OCI-LY1 (cell line): Measurements from ENCODE around the gene NOX3.

Experiments used
- H2AFZ ChIP-seq: fragments of 200-600 bp; sonication (generic), shearing (Covaris generic); 2 replicates; pipeline ENCODE4 v1.6.0; 2014; ENCODE audit warnings: antibody characterized with exemption, mild to moderate bottlenecking, low read length
- H3F3A ChIP-seq: fragments of 200-600 bp; sonication (generic), shearing (Covaris generic); 2 replicates; pipeline ENCODE4 v1.6.0; 2014; ENCODE audit warnings: mild to moderate bottlenecking, antibody characterized with exemption, low read length, moderate library complexity; ENCODE audit not compliant: insufficient read depth
- H3K27ac ChIP-seq: fragments of 200-600 bp; sonication (generic); 2 replicates; pipeline ENCODE4 v1.5.1; 2014; ENCODE audit warnings: low read length, mixed run types, mild to moderate bottlenecking, low read depth; ENCODE audit not compliant: poor library complexity, severe bottlenecking
- H3K27me3 ChIP-seq: fragments of 200-600 bp; sonication (generic); 2 replicates; pipeline ENCODE4 v1.6.0; 2014; ENCODE audit warnings: antibody characterized with exemption, mild to moderate bottlenecking, low read length, moderate library complexity; ENCODE audit not compliant: insufficient read depth
- H3K36me3 ChIP-seq: fragments of 200-600 bp; sonication (generic); 2 replicates; pipeline ENCODE4 v1.6.1; 2014; ENCODE audit warnings: mild to moderate bottlenecking, antibody characterized with exemption, low read length, moderate library complexity, mixed read lengths; ENCODE audit not compliant: insufficient read depth
- H3K4me1 ChIP-seq: fragments of 200-600 bp; sonication (generic); 2 replicates; pipeline ENCODE4 v1.5.1; 2014; ENCODE audit warnings: mild to moderate bottlenecking, low read length, moderate library complexity; ENCODE audit not compliant: insufficient read depth, severe bottlenecking
- H3K4me2 ChIP-seq: fragments of 200-600 bp; sonication (generic), shearing (Covaris generic); 2 replicates; pipeline ENCODE4 v1.6.1; 2014; ENCODE audit warnings: low read length
- H3K4me3 ChIP-seq: fragments of 200-600 bp; sonication (generic); 2 replicates; pipeline ENCODE4 v1.5.1; 2014; ENCODE audit warnings: low read length, low read depth, mild to moderate bottlenecking, mixed read lengths; ENCODE audit not compliant: poor library complexity, severe bottlenecking
- H3K79me2 ChIP-seq: fragments of 200-600 bp; shearing (Covaris generic); 2 replicates; pipeline ENCODE4 v1.6.1; 2016; ENCODE audit warnings: mixed run types, low read length, mixed read lengths; ENCODE audit not compliant: insufficient read depth
- H3K9ac ChIP-seq: fragments of 200-600 bp; sonication (generic), shearing (Covaris generic); 2 replicates; pipeline ENCODE4 v1.6.1; 2014; ENCODE audit warnings: mild to moderate bottlenecking, low read length, mixed read lengths
- H3K9me2 ChIP-seq: fragments of 200-600 bp; sonication (generic), shearing (Covaris generic); 2 replicates; pipeline ENCODE4 v1.6.1; 2014; ENCODE audit warnings: low read depth, mild to moderate bottlenecking, low read length, mixed read lengths
- H3K9me3 ChIP-seq: fragments of 200-600 bp; shearing (Covaris generic); 2 replicates; pipeline ENCODE4 v1.6.1; 2014; ENCODE audit warnings: low read length, mixed read lengths
- H4K20me1 ChIP-seq: fragments of 200-600 bp; sonication (generic), shearing (Covaris generic); 2 replicates; pipeline ENCODE4 v1.6.0; 2016; ENCODE audit warnings: mild to moderate bottlenecking, low read length; ENCODE audit not compliant: insufficient read depth
- EZH2 ChIP-seq: fragments of 200-600 bp; sonication (generic), shearing (Covaris generic); IDR thresholded peaks from 2 replicates; pipeline ENCODE4 v1.8.0; 2017; ENCODE audit warnings: borderline replicate concordance, mixed run types, mild to moderate bottlenecking, antibody characterized with exemption, low read length, moderate library complexity, mixed read lengths
- TF ChIP-seq, protein P1 (sequence below): fragments of 200-600 bp; sonication (generic), shearing (Covaris generic); IDR thresholded peaks from 2 replicates; pipeline ENCODE4 v1.5.1; 2017; ENCODE audit warnings: mild to moderate bottlenecking, antibody characterized with exemption, low read length, moderate library complexity, mixed read lengths

The NOX3 gene

DNA sequence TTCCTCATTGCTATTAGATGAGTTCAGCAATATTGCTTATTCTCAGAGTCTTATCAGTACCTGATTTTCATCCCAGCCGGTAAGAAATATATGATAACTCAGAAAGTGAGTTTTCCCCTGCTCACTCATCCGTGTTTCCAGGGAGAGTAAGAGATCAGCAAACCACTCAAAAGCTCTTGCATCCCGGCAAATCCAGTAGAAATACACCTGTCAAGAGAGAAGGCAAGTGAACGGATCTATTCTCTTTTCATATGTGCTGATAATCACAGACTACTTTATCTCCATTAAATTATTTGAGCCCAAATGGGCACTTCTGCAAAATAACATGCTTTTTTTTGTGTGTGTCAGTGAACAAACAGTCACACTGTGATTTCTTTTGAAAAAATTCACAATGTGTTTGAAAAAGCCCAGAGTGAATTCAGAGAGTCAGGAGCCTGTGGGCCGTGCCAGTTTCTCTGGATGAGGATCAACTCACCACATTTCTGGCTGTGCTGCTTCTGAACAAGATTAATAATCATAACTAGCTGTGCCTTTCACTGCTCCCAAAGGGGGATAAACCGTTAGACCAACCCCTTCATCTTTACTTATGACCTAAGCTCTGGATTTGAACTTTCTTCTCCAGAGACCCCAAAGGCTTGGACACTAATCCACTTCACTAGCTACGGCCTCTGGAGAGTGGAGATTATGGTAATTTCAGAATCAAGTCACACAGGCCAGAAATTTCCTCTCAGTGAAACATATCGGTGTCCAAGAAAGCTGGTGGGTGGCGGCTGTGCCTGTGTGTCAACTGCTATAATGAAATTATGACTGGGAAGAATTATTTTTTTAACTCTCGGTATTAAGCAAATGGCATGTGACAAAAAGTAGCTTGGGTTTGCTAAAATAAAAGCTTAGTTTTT, 44.2 kb downstream of the NOX3 start:
- no peaks in the 10 kb centered on the region for H4K20me1 ChIP-seq
- no peak overlapping the region for H3K27ac ChIP-seq
- H3K9ac ChIP-seq, result no peak overlapping the region
- no peaks in the 10 kb centered on the region for H3F3A ChIP-seq
- H3K4me1 ChIP-seq, result peaks cover 28% of the 10 kb centered on the region
- no peak overlapping the region for H3K4me2 ChIP-seq
- H3K27me3 ChIP-seq, result no peaks in the 10 kb centered on the region
- no peak overlapping the region for H2AFZ ChIP-seq
- H3K79me2 ChIP-seq, result no peaks in the 10 kb centered on the region
- TF ChIP-seq, protein P1, sequence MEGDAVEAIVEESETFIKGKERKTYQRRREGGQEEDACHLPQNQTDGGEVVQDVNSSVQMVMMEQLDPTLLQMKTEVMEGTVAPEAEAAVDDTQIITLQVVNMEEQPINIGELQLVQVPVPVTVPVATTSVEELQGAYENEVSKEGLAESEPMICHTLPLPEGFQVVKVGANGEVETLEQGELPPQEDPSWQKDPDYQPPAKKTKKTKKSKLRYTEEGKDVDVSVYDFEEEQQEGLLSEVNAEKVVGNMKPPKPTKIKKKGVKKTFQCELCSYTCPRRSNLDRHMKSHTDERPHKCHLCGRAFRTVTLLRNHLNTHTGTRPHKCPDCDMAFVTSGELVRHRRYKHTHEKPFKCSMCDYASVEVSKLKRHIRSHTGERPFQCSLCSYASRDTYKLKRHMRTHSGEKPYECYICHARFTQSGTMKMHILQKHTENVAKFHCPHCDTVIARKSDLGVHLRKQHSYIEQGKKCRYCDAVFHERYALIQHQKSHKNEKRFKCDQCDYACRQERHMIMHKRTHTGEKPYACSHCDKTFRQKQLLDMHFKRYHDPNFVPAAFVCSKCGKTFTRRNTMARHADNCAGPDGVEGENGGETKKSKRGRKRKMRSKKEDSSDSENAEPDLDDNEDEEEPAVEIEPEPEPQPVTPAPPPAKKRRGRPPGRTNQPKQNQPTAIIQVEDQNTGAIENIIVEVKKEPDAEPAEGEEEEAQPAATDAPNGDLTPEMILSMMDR, result no peak
- no peak for TF ChIP-seq EZH2
- no peak overlapping the region for H3K4me3 ChIP-seq
- H3K36me3 ChIP-seq, result no peaks in the 10 kb centered on the region
- H3K9me3 ChIP-seq, result no peaks in the 10 kb centered on the region
- H3K9me2 ChIP-seq, result no peaks in the 10 kb centered on the region

DNA sequence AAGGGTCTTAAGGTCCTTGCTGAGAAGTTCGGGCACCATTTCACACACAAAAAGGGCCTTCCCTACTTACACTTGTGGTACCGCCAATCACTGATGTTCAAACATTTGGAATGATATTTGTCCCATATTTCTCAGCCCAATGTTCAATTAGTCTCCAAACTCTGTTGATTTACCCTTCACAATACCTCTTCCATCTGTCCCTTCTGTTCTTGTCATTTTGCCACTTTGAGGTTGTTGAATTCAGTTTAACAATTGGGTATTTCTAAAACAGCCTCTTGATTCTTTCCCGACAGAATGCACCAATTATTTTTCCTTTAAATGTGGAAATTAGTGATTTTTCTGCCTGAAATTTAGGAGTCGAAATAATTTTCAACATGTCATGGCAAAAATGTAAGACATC, 46.2 kb downstream of the NOX3 start:
- Histone ChIP-seq H3F3A (no peaks in the 10 kb centered on the region), H3K4me2 (no peak overlapping the region), H3K9ac (no peak overlapping the region), H3K36me3 (no peaks in the 10 kb centered on the region), H4K20me1 (no peaks in the 10 kb centered on the region), H3K9me3 (no peaks in the 10 kb centered on the region), H3K79me2 (no peaks in the 10 kb centered on the region), H3K27me3 (no peaks in the 10 kb centered on the region), H2AFZ (no peak overlapping the region), H3K9me2 (no peaks in the 10 kb centered on the region), H3K27ac (no peak overlapping the region), H3K4me1 (peaks cover 17% of the 10 kb centered on the region), H3K4me3 (no peak overlapping the region)
- TF ChIP-seq, protein P1, result no peak
- TF ChIP-seq EZH2, result no peak

DNA sequence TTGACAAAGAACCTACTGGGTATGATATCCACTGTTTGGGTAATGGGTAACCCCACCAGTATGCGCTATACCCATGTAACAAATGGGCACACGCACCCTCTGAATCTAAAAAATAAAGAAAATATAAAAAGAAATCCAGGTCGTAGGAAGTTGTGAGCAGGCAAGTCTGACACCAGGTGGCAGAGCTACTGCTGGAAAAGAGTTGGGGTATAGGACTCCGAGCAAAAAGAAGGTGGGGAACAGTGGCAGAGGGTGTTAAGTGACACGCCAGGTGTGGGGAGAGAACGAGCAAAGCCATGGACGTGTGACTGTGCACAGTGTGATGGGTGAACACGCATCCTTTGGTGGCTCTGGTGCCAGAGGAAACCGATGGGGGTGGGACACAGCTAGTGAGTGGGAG, 46.7 kb downstream of the NOX3 start:
- TF ChIP-seq EZH2, result no peak
- TF ChIP-seq, protein P1, result peak; percentile 9; the same call in 1 of the 2 replicates
- Histone ChIP-seq H4K20me1 (no peaks in the 10 kb centered on the region), H3K4me2 (no peak overlapping the region), H3K27ac (no peak overlapping the region), H3K9me3 (no peaks in the 10 kb centered on the region), H3K79me2 (no peaks in the 10 kb centered on the region), H3K9me2 (no peaks in the 10 kb centered on the region), H2AFZ (no peak overlapping the region), H3K36me3 (no peaks in the 10 kb centered on the region), H3K27me3 (no peaks in the 10 kb centered on the region), H3K4me3 (no peak overlapping the region), H3F3A (no peaks in the 10 kb centered on the region), H3K9ac (no peak overlapping the region), H3K4me1 (peaks cover 14% of the 10 kb centered on the region)
